Stomach (tissue), 9 donors: ENCODE results near the gene CCDC38. TPM values are rescaled to one million over a fixed set of nuclear protein-coding genes. Genes with fewer than 3 reads are reported as not detected.

Experiments
- DNase-seq, 2 donors: peaks; one replicate each; pipeline versions ENCODE4 v3.0.0 to v3.0.0-alpha.2; 2013 to 2019
- H3K27ac ChIP-seq, 5 donors: fragments of 200-600 bp in 4 of 5; sonication (generic) in 4 of 5; one replicate each; pipeline ENCODE4 v1.5.1; 2013 to 2019; ENCODE audit warnings: mild to moderate bottlenecking in 1 of 5, moderate library complexity in 1 of 5
- H3K27me3 ChIP-seq, 3 donors: fragments of 200-600 bp; sonication (generic); one replicate each; pipeline ENCODE4 v1.5.1; 2017 to 2019; ENCODE audit warnings: mixed run types in 1 of 3
- H3K36me3 ChIP-seq, 4 donors: fragments of 200-600 bp; sonication (generic); 1 replicate in 3 of 4; 2 replicates in 1 of 4; pipeline ENCODE4 v1.5.1; 2016 to 2019
- H3K4me1 ChIP-seq, 4 donors: fragments of 200-600 bp; sonication (generic); one replicate each; pipeline ENCODE4 v1.5.1; 2016 to 2019
- H3K4me3 ChIP-seq, 4 donors: fragments of 200-600 bp; sonication (generic) in 3 of 4; one replicate each; pipeline ENCODE4 v1.5.1; 2016 to 2019; ENCODE audit warnings: mild to moderate bottlenecking in 1 of 4
- H3K9me3 ChIP-seq, 4 donors: fragments of 200-600 bp; sonication (generic); one replicate each; pipeline ENCODE4 v1.5.1; 2016 to 2019
- EP300 ChIP-seq: sonication (generic); formaldehyde crosslinking; IDR thresholded peaks from one replicate; pipeline ENCODE4 v1.6.1; 2017; ENCODE audit warnings: antibody characterized with exemption
- POLR2A ChIP-seq, 4 donors: fragments of 450-650 bp; IDR thresholded peaks; one replicate each; pipeline ENCODE4 v1.6.1; 2016; ENCODE audit warnings: antibody characterized with exemption in 4 of 4, control low read depth in 2 of 4, mild to moderate bottlenecking in 1 of 4, moderate library complexity in 1 of 4
- POLR2AphosphoS5 ChIP-seq, 3 donors: sonication (generic); formaldehyde crosslinking; IDR thresholded peaks; one replicate each; pipeline ENCODE4 v1.6.1; 2016; ENCODE audit warnings: antibody characterized with exemption in 3 of 3
- WGBS, 5 donors: extraction: QIAGEN DNeasy Blood & Tissue Kit in 3 of 5; methylation state at CpG; one replicate each; pipeline versions ENCODE4 v1.1.5 to v1.1.7; 2013 to 2018; 5-methylcytosine and 5-hydroxymethylcytosine counted together
- intact Hi-C: fragments of 100-400 bp; cut with DNase I; formaldehyde crosslinking; loops from one replicate; pipeline ENCODE4 v1.15.1; 2023; ENCODE audit warnings: low total_unique reads
- polyA plus RNA-seq, 3 donors: library from polyadenylated mRNA; stranded (reverse); fragments of 200-250 nt; gene quantifications; one replicate each; pipeline ENCODE4 v1.2.3, GENCODE V29; 2013
- total RNA-seq, 5 donors: library from RNA; depleted of rRNA; stranded (reverse); fragments of >200 nt; gene quantifications; one replicate each; pipeline versions ENCODE4 v1.1.0 to v1.2.3, GENCODE V29; 2014 to 2016
- TF ChIP-seq, protein P1 (sequence below), 7 experiments: fragments of 450-650 bp in 4 of 7; fragments of 200-600 bp in 3 of 7; sonication (generic) in 3 of 7; IDR thresholded peaks; one replicate each; pipeline ENCODE4 v1.5.1; 2016 to 2019; ENCODE audit warnings: antibody characterized with exemption in 7 of 7, control low read depth in 2 of 7, mild to moderate bottlenecking in 1 of 7
- donor health status: healthy with polysubstance abuse.
- donor health status: Bipolar disorder and iron deficiency.
- donor health status: healthy.

The CCDC38 gene
- total and polyA plus RNA-seq, 8 donors, result not detected

DNA sequence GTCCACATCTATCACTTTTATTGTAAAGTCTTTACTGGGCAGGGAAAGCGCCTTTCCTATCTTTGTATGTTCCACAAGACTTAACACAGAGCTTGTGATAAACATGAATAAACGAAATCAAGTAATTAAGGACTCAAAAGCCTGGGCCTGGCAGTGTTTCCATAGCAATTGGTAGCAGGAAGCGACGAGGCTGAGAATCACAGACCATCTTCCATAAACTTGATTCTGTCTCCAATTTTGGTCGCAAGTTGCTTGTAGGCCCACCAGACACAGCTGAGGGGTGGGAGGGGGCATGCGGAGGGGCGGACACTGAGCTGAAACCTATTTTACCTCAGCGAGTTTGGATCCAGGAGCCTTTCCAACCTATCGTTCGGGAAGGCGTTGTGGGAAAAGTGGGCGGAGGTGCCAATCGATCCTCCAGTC is 302 bp downstream of the CCDC38 start:
- H3K4me3 ChIP-seq, result peak overlapping the region; percentile 75 to 80 (median 78)
- intact Hi-C loops, result no loop called here
- H3K27me3 ChIP-seq, result peaks cover 0 to 5% (median 0%) of the 10 kb centered on the region in 3 donors
- no peaks in the 10 kb centered on the region for H3K9me3 ChIP-seq
- peaks cover 0 to 22% (median 14%) of the 10 kb centered on the region in 4 donors for H3K4me1 ChIP-seq
- H3K36me3 ChIP-seq, result no peaks in the 10 kb centered on the region
- no peak for TF ChIP-seq POLR2AphosphoS5 (IDR thresholded peaks at IDR 0.05)
- TF ChIP-seq, protein P1, sequence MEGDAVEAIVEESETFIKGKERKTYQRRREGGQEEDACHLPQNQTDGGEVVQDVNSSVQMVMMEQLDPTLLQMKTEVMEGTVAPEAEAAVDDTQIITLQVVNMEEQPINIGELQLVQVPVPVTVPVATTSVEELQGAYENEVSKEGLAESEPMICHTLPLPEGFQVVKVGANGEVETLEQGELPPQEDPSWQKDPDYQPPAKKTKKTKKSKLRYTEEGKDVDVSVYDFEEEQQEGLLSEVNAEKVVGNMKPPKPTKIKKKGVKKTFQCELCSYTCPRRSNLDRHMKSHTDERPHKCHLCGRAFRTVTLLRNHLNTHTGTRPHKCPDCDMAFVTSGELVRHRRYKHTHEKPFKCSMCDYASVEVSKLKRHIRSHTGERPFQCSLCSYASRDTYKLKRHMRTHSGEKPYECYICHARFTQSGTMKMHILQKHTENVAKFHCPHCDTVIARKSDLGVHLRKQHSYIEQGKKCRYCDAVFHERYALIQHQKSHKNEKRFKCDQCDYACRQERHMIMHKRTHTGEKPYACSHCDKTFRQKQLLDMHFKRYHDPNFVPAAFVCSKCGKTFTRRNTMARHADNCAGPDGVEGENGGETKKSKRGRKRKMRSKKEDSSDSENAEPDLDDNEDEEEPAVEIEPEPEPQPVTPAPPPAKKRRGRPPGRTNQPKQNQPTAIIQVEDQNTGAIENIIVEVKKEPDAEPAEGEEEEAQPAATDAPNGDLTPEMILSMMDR (IDR thresholded peaks at IDR 0.05), result no peak
- TF ChIP-seq EP300, result no peak
- 3 to 16% (median 10%) methylated on average over 13 of the region's 13 CpGs for WGBS, 5 donors
- H3K27ac ChIP-seq, result peak overlapping the region; percentile 73 to 88 (median 83)
- no peak for DNase-seq

DNA sequence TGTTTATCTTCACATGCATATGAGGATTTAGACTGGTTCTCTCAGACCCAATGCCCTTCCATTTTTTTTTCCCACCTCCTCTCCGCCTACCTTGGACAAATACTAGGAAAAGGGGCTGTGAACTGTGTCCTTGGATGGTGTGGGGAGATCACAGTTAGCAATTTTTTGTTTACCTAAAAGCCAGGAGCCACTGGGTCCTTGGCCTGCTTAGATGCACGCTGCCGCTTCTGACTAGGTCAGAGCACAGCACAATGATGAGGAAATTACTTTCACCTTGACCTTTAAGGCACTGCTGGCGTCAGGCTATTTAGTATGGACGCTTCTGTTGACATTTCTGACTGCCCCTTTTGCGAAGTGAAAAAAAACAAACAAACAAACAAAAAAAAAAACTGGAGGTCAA is 1.9 kb downstream of the CCDC38 start:
- Histone ChIP-seq H3K4me1 (peaks cover 0 to 22% (median 14%) of the 10 kb centered on the region in 4 donors), H3K4me3 (no peak overlapping the region), H3K36me3 (no peaks in the 10 kb centered on the region), H3K9me3 (no peaks in the 10 kb centered on the region), H3K27me3 (peaks cover 0 to 5% (median 0%) of the 10 kb centered on the region in 3 donors), H3K27ac (no peak overlapping the region)
- intact Hi-C loops, result no loop called here
- 60 to 70% (median 63%) methylated on average over 6 of the region's 6 CpGs for WGBS, 5 donors
- TF ChIP-seq POLR2A (IDR thresholded peaks at IDR 0.05) (no peak), POLR2AphosphoS5 (IDR thresholded peaks at IDR 0.05) (no peak), EP300 (no peak)
- TF ChIP-seq, protein P1 (IDR thresholded peaks at IDR 0.05), result no peak
- no peak for DNase-seq

DNA sequence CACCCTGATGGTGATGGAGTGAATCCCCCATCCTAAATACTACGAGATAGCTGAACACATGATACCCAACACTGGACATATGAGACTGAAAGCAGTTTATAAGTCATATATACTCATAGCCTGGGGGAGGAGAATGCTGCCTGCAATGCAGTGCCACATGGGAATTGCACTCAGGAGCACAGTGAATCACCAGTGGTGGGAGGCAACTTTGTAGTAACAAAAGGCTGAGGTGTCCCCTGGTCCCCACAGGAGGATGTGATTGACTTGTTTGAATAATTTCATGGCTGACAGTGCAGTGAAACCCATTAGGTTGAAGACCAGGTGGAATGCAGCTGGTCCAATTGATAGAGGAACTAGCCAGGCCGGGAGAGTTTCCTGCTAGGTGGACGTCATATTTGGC is 20.2 kb downstream of the CCDC38 start:
- Histone ChIP-seq H3K4me3 (no peak overlapping the region), H3K4me1 (no peaks in the 10 kb centered on the region), H3K27ac (no peak overlapping the region), H3K36me3 (no peaks in the 10 kb centered on the region), H3K27me3 (peaks cover 0 to 3% (median 0%) of the 10 kb centered on the region in 3 donors), H3K9me3 (no peaks in the 10 kb centered on the region)
- WGBS, 5 donors, result 49 to 66% (median 55%) methylated on average over 2 to 3 of the region's 3 CpGs
- intact Hi-C loops, result no loop called here
- TF ChIP-seq, protein P1 (IDR thresholded peaks at IDR 0.05), result no peak
- TF ChIP-seq POLR2A (IDR thresholded peaks at IDR 0.05) (no peak), EP300 (no peak), POLR2AphosphoS5 (IDR thresholded peaks at IDR 0.05) (no peak)
- no peak for DNase-seq

DNA sequence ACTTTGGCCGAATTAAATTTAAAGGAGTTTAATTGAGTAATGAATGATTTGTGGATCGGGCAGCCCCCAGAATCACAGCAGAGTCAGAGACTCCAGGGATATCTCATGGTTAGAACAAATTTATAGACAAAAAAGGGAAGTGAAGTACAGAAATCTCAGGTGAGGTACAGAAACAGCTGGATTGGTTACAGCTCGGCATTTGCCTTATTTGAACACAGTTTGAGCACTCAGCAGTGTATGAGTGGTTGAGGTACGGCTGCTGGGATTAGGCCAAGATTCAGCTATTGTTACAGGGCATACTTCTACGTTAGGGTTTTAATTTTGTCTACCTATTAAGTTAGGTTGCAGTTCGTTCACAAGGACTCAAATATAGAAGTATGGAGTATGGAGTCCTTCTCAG is 23.3 kb downstream of the CCDC38 start:
- intact Hi-C loops, result no loop called here
- WGBS, 5 donors, result 76 to 87% (median 81%) methylated on average over 6 of the region's 6 CpGs
- H3K9me3 ChIP-seq, result no peaks in the 10 kb centered on the region

More for the DNA sequence above, 23.3 kb downstream of the CCDC38 start:
- Histone ChIP-seq H3K36me3 (no peaks in the 10 kb centered on the region), H3K27me3 (peaks cover 0 to 3% (median 0%) of the 10 kb centered on the region in 3 donors), H3K4me1 (no peaks in the 10 kb centered on the region), H3K27ac (no peak overlapping the region), H3K4me3 (no peak overlapping the region)
- DNase-seq, result no peak
- TF ChIP-seq POLR2AphosphoS5 (IDR thresholded peaks at IDR 0.05) (no peak), EP300 (no peak), POLR2A (IDR thresholded peaks at IDR 0.05) (no peak)
- TF ChIP-seq, protein P1 (IDR thresholded peaks at IDR 0.05), result no peak
